IPS-20b (cell line): ENCODE measurements around the gene GAS2L2.
A peak's percentile ranks its signal among the peaks of the same experiment; 100 is the strongest.

ENCODE experiments used
- H3K27ac ChIP-seq: one replicate; pipeline ENCODE4 v1.5.1; 2013; ENCODE audit warnings: low read length
- H3K27me3 ChIP-seq: 2 replicates; pipeline ENCODE4 v1.6.1; 2013; ENCODE audit warnings: mild to moderate bottlenecking, low read length, inconsistent platforms; ENCODE audit not compliant: insufficient read depth
- H3K36me3 ChIP-seq: 2 replicates; pipeline ENCODE4 v1.6.1; 2013; ENCODE audit warnings: low read depth, mild to moderate bottlenecking, inconsistent platforms, low read length, moderate library complexity; ENCODE audit not compliant: insufficient read depth
- H3K4me1 ChIP-seq: 2 replicates; pipeline ENCODE4 v1.6.1; 2013; ENCODE audit warnings: mild to moderate bottlenecking, control low read depth, inconsistent platforms, low read length, moderate library complexity; ENCODE audit not compliant: insufficient read depth
- H3K4me3 ChIP-seq: 2 replicates; pipeline ENCODE4 v1.5.1; 2013; ENCODE audit warnings: mild to moderate bottlenecking, low read length, inconsistent platforms
- H3K9ac ChIP-seq: 2 replicates; pipeline ENCODE4 v1.6.1; 2013; ENCODE audit warnings: low read depth, mild to moderate bottlenecking, inconsistent platforms, low read length, moderate library complexity
- H3K9me3 ChIP-seq: 2 replicates; pipeline ENCODE4 v1.6.1; 2013; ENCODE audit warnings: mild to moderate bottlenecking, low read depth, low read length, inconsistent platforms; ENCODE audit not compliant: insufficient read depth

GAS2L2 gene

GRCh38 chr17:35752945-35753764 is at the start of gene GAS2L2:
GAS2L2 (minus strand) TSS chr17:35753239; CDS start chr17:35752850, 389 bp downstream.
- Histone ChIP-seq H3K27me3 (peaks cover 31% of the 10 kb centered on the region), H3K27ac (no peak within 1 kb of the TSS), H3K9ac (no peak within 1 kb of the TSS), H3K9me3 (no peaks in the 10 kb centered on the region), H3K4me3 (no peak within 1 kb of the TSS), H3K4me1 (no peaks in the 10 kb centered on the region), H3K36me3 (no peaks in the 10 kb centered on the region)

GRCh38 chr17:35801583-35802224 is 48.7 kb upstream of the GAS2L2 start:
- H3K36me3 ChIP-seq: no peaks in the 10 kb centered on the region
- no peaks in the 10 kb centered on the region for H3K9me3 ChIP-seq
- H3K27me3 ChIP-seq: peaks cover 36% of the 10 kb centered on the region
- H3K4me3 ChIP-seq: no peak overlapping the region
- no peaks in the 10 kb centered on the region for H3K4me1 ChIP-seq
- H3K9ac ChIP-seq: no peak overlapping the region
- H3K27ac ChIP-seq: no peak overlapping the region

- H3K27ac ChIP-seq: no peak overlapping the region
- H3K27me3 ChIP-seq: peaks cover 53% of the 10 kb centered on the region
- no peak overlapping the region for H3K4me3 ChIP-seq
- H3K9me3 ChIP-seq: no peaks in the 10 kb centered on the region
- no peaks in the 10 kb centered on the region for H3K4me1 ChIP-seq
- H3K36me3 ChIP-seq: no peaks in the 10 kb centered on the region
- no peak overlapping the region for H3K9ac ChIP-seq
Observed at GRCh38 chr17:35799942-35800341, 46.9 kb upstream of the GAS2L2 start.

GRCh38 chr17:35797918-35798317 is 44.9 kb upstream of the GAS2L2 start:
- Histone ChIP-seq H3K9ac (no peak overlapping the region), H3K36me3 (no peaks in the 10 kb centered on the region), H3K27me3 (peaks cover 74% of the 10 kb centered on the region), H3K9me3 (no peaks in the 10 kb centered on the region), H3K4me1 (no peaks in the 10 kb centered on the region), H3K4me3 (no peak overlapping the region), H3K27ac (no peak overlapping the region)

GRCh38 chr17:35797370-35797769 is 44.3 kb upstream of the GAS2L2 start:
- no peak overlapping the region for H3K27ac ChIP-seq
- no peaks in the 10 kb centered on the region for H3K9me3 ChIP-seq
- no peak overlapping the region for H3K9ac ChIP-seq
- peaks cover 79% of the 10 kb centered on the region for H3K27me3 ChIP-seq
- H3K4me1 ChIP-seq: no peaks in the 10 kb centered on the region
- H3K4me3 ChIP-seq: no peak overlapping the region
- no peaks in the 10 kb centered on the region for H3K36me3 ChIP-seq

GRCh38 chr17:35796942-35797341 is 43.9 kb upstream of the GAS2L2 start:
- Histone ChIP-seq H3K9ac (no peak overlapping the region), H3K27me3 (peaks cover 83% of the 10 kb centered on the region), H3K4me3 (no peak overlapping the region), H3K27ac (no peak overlapping the region), H3K4me1 (no peaks in the 10 kb centered on the region), H3K36me3 (no peaks in the 10 kb centered on the region), H3K9me3 (no peaks in the 10 kb centered on the region)

- H3K4me1 ChIP-seq: no peaks in the 10 kb centered on the region
- H3K9me3 ChIP-seq: no peaks in the 10 kb centered on the region
- H3K9ac ChIP-seq: no peak overlapping the region
- peak overlapping the region; percentile 60 for H3K4me3 ChIP-seq
- H3K27me3 ChIP-seq: peaks cover 94% of the 10 kb centered on the region
- H3K36me3 ChIP-seq: no peaks in the 10 kb centered on the region
- H3K27ac ChIP-seq: no peak overlapping the region
Observed at GRCh38 chr17:35795871-35796265, 42.8 kb upstream of the GAS2L2 start.

GRCh38 chr17:35795007-35795870 is 42.2 kb upstream of the GAS2L2 start, which contains the start of gene MMP28:
MMP28 (minus strand) TSS chr17:35795641; CDS start chr17:35795377, 264 bp downstream.
- H3K9ac ChIP-seq: no peak within 1 kb of the TSS
- H3K27me3 ChIP-seq: peaks cover 92% of the 10 kb centered on the region
- no peaks in the 10 kb centered on the region for H3K4me1 ChIP-seq
- H3K9me3 ChIP-seq: no peaks in the 10 kb centered on the region
- no peaks in the 10 kb centered on the region for H3K36me3 ChIP-seq
- peak within 1 kb of the TSS; percentile 64 for H3K4me3 ChIP-seq
- no peak within 1 kb of the TSS for H3K27ac ChIP-seq

DNA sequence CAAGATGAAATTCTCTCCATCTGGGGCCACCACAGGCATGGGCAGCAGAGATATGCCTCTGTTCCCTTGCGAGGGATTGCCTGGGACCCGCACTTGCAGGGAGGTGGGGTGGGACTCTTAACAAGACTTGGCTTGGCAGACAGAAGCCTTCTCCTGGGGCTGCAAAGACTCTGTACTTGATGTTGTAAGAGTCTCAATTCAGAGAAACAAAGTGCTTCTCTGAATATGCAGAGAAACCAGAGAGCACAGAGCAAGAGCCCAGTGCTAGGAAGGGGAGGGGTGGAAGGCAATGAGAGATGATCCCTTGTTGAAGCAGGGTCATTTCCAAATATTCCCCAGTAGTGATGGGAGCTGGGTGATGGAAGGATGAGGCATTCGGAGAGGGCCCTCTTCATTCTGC is 40.2 kb upstream of the GAS2L2 start:
- H3K4me1 ChIP-seq: no peaks in the 10 kb centered on the region
- H3K9me3 ChIP-seq: no peaks in the 10 kb centered on the region
- no peak overlapping the region for H3K27ac ChIP-seq
- no peaks in the 10 kb centered on the region for H3K36me3 ChIP-seq
- peaks cover 84% of the 10 kb centered on the region for H3K27me3 ChIP-seq
- no peak overlapping the region for H3K4me3 ChIP-seq
- H3K9ac ChIP-seq: no peak overlapping the region

GRCh38 chr17:35791681-35792350 is 38.8 kb upstream of the GAS2L2 start:
- no peak overlapping the region for H3K4me3 ChIP-seq
- no peaks in the 10 kb centered on the region for H3K9me3 ChIP-seq
- H3K4me1 ChIP-seq: no peaks in the 10 kb centered on the region
- no peaks in the 10 kb centered on the region for H3K36me3 ChIP-seq
- no peak overlapping the region for H3K27ac ChIP-seq
- no peak overlapping the region for H3K9ac ChIP-seq
- H3K27me3 ChIP-seq: peaks cover 70% of the 10 kb centered on the region

DNA sequence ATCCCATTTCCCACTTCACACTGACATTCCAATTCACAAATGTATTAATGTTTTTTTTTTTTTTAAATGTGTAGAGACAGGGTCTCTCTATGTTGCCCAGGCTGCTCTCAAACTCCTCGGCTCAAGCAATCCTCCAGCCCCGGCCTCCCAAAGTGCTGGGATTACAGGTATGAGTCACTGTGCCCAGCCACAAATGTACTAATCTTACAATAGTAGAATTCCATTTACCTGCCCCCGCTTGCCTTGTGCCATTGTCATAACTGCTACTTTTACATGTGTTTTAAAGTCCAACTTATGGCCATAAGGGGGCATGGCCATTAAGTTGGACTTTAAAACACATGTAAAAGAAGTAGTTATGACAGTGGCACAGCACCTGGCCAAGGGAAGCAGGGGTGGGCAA is 37.8 kb upstream of the GAS2L2 start:
- H3K27ac ChIP-seq: no peak overlapping the region
- H3K4me1 ChIP-seq: no peaks in the 10 kb centered on the region
- H3K36me3 ChIP-seq: no peaks in the 10 kb centered on the region
- no peak overlapping the region for H3K4me3 ChIP-seq
- H3K27me3 ChIP-seq: peaks cover 60% of the 10 kb centered on the region
- H3K9ac ChIP-seq: no peak overlapping the region
- H3K9me3 ChIP-seq: no peaks in the 10 kb centered on the region
